ENCODE results near the gene GPLD1. TPM values are rescaled to one million over a fixed set of nuclear protein-coding genes. Genes with fewer than 3 reads are reported as not detected.

The GPLD1 gene
- total RNA-seq, 4 donors from 2014 or later, result 2.7 to 3.6 (median 3.0) TPM

DNA sequence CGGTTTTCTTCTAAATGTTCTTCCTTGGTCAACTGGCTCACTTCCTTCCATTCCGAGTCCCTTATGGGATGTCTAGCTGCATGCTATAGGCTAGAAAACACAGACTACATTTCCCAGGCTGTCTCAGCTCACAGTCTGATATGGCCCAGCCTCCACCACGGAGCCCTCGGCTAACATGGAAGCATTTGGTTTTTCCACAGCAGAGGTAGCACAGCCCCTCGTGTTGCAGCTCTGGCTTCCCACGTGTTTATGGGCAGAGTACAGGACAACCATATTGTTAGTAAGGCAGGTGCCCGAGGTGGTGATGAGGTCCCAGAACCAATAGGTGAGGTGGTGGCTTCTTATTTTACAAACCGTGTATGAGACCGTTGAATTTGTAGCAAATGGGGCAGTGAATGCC lies 8.7 kb downstream of the GPLD1 start:
- H3K4me1 ChIP-seq, result no peaks in the 10 kb centered on the region
- H3K27ac ChIP-seq, result no peak overlapping the region
- H3K9me3 ChIP-seq, result no peaks in the 10 kb centered on the region
- no peaks in the 10 kb centered on the region for H3K27me3 ChIP-seq
- H3K4me3 ChIP-seq, result no peak overlapping the region
- TF ChIP-seq POLR2A (IDR thresholded peaks at IDR 0.05) (no peak), EP300 (IDR thresholded peaks at IDR 0.05) (no peak)
- whole genome bisulfite sequencing, 2 donors, result 83 to 90% methylated on average over 8 to 9 of the region's 9 CpGs
- peaks cover 0 to 4% (median 0%) of the 10 kb centered on the region in 3 donors for H3K36me3 ChIP-seq
- no peak for DNase-seq (ENCODE audit: low spot score in 2 of 2)

DNA sequence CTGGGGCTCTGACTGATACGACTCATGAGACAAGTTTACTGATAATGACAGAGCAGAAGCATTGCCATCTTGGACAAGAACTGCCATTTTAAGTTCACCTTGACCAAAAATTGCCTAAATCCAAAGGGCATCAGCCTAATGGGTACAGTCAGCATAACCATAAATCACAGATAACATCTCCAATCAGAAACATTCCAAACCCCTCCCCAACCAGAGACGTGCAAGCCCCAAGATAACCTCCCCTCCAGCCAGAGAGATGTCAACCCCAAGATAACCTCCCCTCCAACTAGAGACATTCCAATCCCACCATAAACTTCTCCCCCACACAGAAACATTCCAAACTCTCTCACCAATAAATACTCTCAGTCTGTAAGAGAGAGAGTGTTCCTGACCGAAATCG lies 10.5 kb downstream of the GPLD1 start:
- H3K27ac ChIP-seq, result no peak overlapping the region
- DNase-seq (ENCODE audit: low spot score in 2 of 2), result no peak
- H3K9me3 ChIP-seq, result no peaks in the 10 kb centered on the region
- peaks cover 0 to 4% (median 0%) of the 10 kb centered on the region in 3 donors for H3K36me3 ChIP-seq
- H3K4me3 ChIP-seq, result no peak overlapping the region
- no peaks in the 10 kb centered on the region for H3K27me3 ChIP-seq
- WGBS, 2 donors, result 71 to 73% methylated on average over 4 of the region's 4 CpGs
- TF ChIP-seq, protein P1, sequence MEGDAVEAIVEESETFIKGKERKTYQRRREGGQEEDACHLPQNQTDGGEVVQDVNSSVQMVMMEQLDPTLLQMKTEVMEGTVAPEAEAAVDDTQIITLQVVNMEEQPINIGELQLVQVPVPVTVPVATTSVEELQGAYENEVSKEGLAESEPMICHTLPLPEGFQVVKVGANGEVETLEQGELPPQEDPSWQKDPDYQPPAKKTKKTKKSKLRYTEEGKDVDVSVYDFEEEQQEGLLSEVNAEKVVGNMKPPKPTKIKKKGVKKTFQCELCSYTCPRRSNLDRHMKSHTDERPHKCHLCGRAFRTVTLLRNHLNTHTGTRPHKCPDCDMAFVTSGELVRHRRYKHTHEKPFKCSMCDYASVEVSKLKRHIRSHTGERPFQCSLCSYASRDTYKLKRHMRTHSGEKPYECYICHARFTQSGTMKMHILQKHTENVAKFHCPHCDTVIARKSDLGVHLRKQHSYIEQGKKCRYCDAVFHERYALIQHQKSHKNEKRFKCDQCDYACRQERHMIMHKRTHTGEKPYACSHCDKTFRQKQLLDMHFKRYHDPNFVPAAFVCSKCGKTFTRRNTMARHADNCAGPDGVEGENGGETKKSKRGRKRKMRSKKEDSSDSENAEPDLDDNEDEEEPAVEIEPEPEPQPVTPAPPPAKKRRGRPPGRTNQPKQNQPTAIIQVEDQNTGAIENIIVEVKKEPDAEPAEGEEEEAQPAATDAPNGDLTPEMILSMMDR (IDR thresholded peaks at IDR 0.05), result no peak
- TF ChIP-seq EP300 (IDR thresholded peaks at IDR 0.05), result no peak
- no peaks in the 10 kb centered on the region for H3K4me1 ChIP-seq

DNA sequence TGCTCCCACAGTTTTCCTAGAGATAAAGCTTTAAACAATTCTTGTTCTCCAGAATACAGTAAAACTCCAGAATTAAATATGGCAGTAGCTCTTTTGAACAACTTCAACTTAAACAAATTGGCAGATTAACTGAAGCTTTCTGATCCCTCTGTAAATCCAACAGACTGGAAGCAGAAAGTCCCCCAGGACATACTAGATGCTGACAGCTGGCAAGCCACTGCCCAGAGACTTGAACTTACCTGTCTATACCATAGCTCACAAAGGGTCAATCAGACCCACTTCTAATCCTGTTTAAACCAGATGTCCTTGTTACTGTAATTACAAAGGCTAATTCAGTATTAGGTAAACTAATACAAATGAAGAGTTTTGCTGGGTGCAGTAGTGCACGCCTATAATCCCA lies 12.3 kb downstream of the GPLD1 start:
- 89 to 100% methylated on average over 1 of the region's 1 CpG for WGBS, 2 donors
- no peak for TF ChIP-seq EP300 (IDR thresholded peaks at IDR 0.05)
- TF ChIP-seq POLR2A (IDR thresholded peaks at IDR 0.05), result no peak
- TF ChIP-seq, protein P1 (IDR thresholded peaks at IDR 0.05), result no peak
- Histone ChIP-seq H3K4me1 (no peaks in the 10 kb centered on the region), H3K9me3 (no peaks in the 10 kb centered on the region), H3K4me3 (no peak overlapping the region), H3K27me3 (no peaks in the 10 kb centered on the region), H3K27ac (no peak overlapping the region), H3K36me3 (peaks cover 0 to 4% (median 0%) of the 10 kb centered on the region in 3 donors)
- DNase-seq (ENCODE audit: low spot score in 2 of 2), result no peak

DNA sequence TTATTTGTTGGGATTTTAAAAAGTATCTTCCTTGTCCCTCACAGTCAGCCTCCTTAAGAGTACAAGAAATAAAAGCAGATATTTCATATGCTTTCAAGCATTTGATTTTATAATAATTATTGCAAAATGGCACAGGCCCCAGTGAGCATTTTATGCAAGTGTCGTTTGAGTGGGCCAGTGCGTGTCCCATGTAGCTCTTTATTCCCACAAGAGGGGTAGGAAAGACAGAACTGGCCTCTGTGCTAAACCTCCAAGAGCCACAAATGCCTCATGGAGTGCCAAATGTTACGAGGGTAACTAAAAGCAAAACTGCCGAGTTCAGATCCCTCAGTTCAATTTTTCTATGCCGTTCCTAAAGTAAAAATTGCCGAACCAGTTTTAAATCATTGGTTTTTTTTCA lies 12.7 kb downstream of the GPLD1 start:
- WGBS, 2 donors, result 76 to 86% methylated on average over 6 of the region's 6 CpGs
- DNase-seq (ENCODE audit: low spot score in 2 of 2), result no peak
- TF ChIP-seq EP300 (IDR thresholded peaks at IDR 0.05), result no peak
- TF ChIP-seq, protein P1 (IDR thresholded peaks at IDR 0.05), result no peak
- H3K27ac ChIP-seq, result no peak overlapping the region
- H3K4me1 ChIP-seq, result no peaks in the 10 kb centered on the region
- H3K4me3 ChIP-seq, result no peak overlapping the region
- no peaks in the 10 kb centered on the region for H3K27me3 ChIP-seq
- no peaks in the 10 kb centered on the region for H3K9me3 ChIP-seq
- H3K36me3 ChIP-seq, result peaks cover 0 to 4% (median 0%) of the 10 kb centered on the region in 3 donors

DNA sequence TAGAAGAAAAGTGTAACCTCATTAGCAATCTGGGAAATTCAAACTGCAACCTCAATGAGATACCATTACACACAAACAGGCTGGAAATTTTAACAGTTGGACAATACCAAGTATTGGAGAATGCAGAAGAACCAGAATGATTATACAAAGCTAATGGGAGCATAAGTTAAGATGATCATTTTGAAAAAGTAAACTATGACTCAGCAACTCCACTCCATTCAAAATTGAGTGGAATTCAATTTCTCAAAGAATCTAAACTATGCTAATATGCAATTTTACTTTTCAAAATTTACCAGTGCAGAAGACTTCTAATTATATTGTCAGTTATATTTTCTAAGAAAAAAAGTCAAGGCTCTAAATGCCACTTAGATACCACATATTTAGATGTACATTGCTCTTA lies 17.2 kb downstream of the GPLD1 start:
- Histone ChIP-seq H3K36me3 (peaks cover 0 to 4% (median 0%) of the 10 kb centered on the region in 3 donors), H3K4me3 (no peak overlapping the region), H3K27ac (no peak overlapping the region), H3K9me3 (no peaks in the 10 kb centered on the region), H3K4me1 (no peaks in the 10 kb centered on the region), H3K27me3 (no peaks in the 10 kb centered on the region)
- TF ChIP-seq, protein P1 (IDR thresholded peaks at IDR 0.05), result no peak
- TF ChIP-seq POLR2A (IDR thresholded peaks at IDR 0.05), result no peak
- no peak for DNase-seq (ENCODE audit: low spot score in 2 of 2)

DNA sequence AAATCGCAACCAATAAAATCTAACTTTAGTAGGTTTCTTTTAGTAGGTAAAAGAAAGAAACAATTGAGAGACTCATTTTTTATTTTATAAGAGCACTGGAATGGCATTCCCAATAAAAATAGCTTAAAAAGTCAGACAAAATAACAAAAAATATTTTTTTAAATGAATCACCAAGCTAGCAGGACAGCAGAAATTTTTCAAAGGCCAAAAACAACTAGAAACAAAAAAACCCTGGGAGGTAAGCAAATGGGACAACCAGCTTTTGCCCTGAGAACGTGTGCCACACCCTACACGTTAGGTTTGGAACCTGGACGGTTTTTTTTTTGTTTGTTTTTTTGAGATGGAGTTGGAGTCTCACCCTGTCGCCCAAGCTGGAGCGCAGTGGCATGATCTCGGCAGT lies 19.6 kb downstream of the GPLD1 start:
- no peak overlapping the region for H3K4me3 ChIP-seq

More for the DNA sequence above, 19.6 kb downstream of the GPLD1 start:
- Histone ChIP-seq H3K4me1 (no peaks in the 10 kb centered on the region), H3K27me3 (no peaks in the 10 kb centered on the region), H3K27ac (no peak overlapping the region), H3K9me3 (no peaks in the 10 kb centered on the region), H3K36me3 (peaks cover 0 to 13% (median 0%) of the 10 kb centered on the region in 3 donors)
- DNase-seq (ENCODE audit: low spot score in 2 of 2), result no peak
- WGBS, 2 donors, result 79 to 88% methylated on average over 7 of the region's 7 CpGs
- TF ChIP-seq EP300 (IDR thresholded peaks at IDR 0.05) (no peak), POLR2A (IDR thresholded peaks at IDR 0.05) (no peak)
- TF ChIP-seq, protein P1 (IDR thresholded peaks at IDR 0.05), result no peak
